Neural progenitor cell (in vitro differentiated cells): Measurements from ENCODE around the gene OR6S1. TPM values are rescaled to one million over a fixed set of nuclear protein-coding genes. Genes with fewer than 3 reads are reported as not detected.

ENCODE experiments used
- DNase-seq: peaks from one replicate; pipeline ENCODE4 v3.0.0-alpha.2; 2016; ENCODE audit warnings: low spot score
- H2AFZ ChIP-seq: fragments of 200-600 bp; sonication (generic); replicated peaks from 2 replicates; pipeline ENCODE4 v1.6.1; 2016; ENCODE audit warnings: antibody characterized with exemption
- H3F3A ChIP-seq: fragments of 200-600 bp; sonication (generic); 2 replicates; pipeline ENCODE4 v1.6.1; 2016; ENCODE audit warnings: antibody characterized with exemption, low read depth
- H3K27ac ChIP-seq: fragments of 200-600 bp; sonication (generic); 2 replicates; pipeline ENCODE4 v1.5.1; 2016; ENCODE audit warnings: mild to moderate bottlenecking
- H3K27me3 ChIP-seq: fragments of 200-600 bp; sonication (generic); 2 replicates; pipeline ENCODE4 v1.6.1; 2016; ENCODE audit warnings: mild to moderate bottlenecking, moderate library complexity
- H3K36me3 ChIP-seq: fragments of 200-600 bp; sonication (generic); 2 replicates; pipeline ENCODE4 v1.5.1; 2016
- H3K4me1 ChIP-seq: fragments of 200-600 bp; sonication (generic); 2 replicates; pipeline ENCODE4 v1.6.1; 2016; ENCODE audit warnings: mixed run types
- H3K4me2 ChIP-seq: fragments of 200-600 bp; sonication (generic); 2 replicates; pipeline ENCODE4 v1.6.1; 2016
- H3K4me3 ChIP-seq: fragments of 200-600 bp; sonication (generic); 2 replicates; pipeline ENCODE4 v1.5.1; 2016
- H3K79me2 ChIP-seq: fragments of 200-600 bp; sonication (generic); 2 replicates; pipeline ENCODE4 v1.6.1; 2016; ENCODE audit warnings: low read depth
- H3K9ac ChIP-seq: fragments of 200-600 bp; sonication (generic); 2 replicates; pipeline ENCODE4 v1.6.1; 2016
- H3K9me3 ChIP-seq: fragments of 200-600 bp; sonication (generic); 2 replicates; pipeline ENCODE4 v1.5.1; 2016; ENCODE audit warnings: low read depth
- H4K20me1 ChIP-seq: fragments of 200-600 bp; sonication (generic); 2 replicates; pipeline ENCODE4 v1.6.1; 2016; ENCODE audit warnings: low read depth
- H3K27ac Mint-ChIP-seq: 3 replicates; pipeline ENCODE4 v1.8.0; 2021; ENCODE audit warnings: mixed read lengths
- H3K27me3 Mint-ChIP-seq: 2 replicates; pipeline ENCODE4 v1.8.0; 2022; ENCODE audit warnings: low read depth, mild to moderate bottlenecking, inconsistent platforms, moderate library complexity, mixed read lengths; ENCODE audit not compliant: insufficient read depth
- H3K36me3 Mint-ChIP-seq: 3 replicates; pipeline ENCODE4 v1.8.0; 2021; ENCODE audit warnings: mixed read lengths
- H3K4me1 Mint-ChIP-seq: 3 replicates; pipeline ENCODE4 v1.8.0; 2021; ENCODE audit warnings: mixed read lengths
- H3K4me3 Mint-ChIP-seq: 3 replicates; pipeline ENCODE4 v1.8.0; 2021; ENCODE audit warnings: mild to moderate bottlenecking, moderate library complexity, mixed read lengths
- H3K9me3 Mint-ChIP-seq: 3 replicates; pipeline ENCODE4 v1.8.0; 2020; ENCODE audit warnings: mixed read lengths
- EZH2 ChIP-seq: fragments of 200-600 bp; sonication (generic); IDR thresholded peaks from 2 replicates; pipeline ENCODE4 v1.6.1; 2017; ENCODE audit warnings: antibody characterized with exemption, mild to moderate bottlenecking, moderate library complexity
- EZH2phosphoT487 ChIP-seq: fragments of 200-600 bp; sonication (generic); IDR thresholded peaks from 2 replicates; pipeline ENCODE4 v1.6.1; 2017; ENCODE audit warnings: antibody characterized with exemption
- total RNA-seq: library from RNA; depleted of rRNA; stranded (reverse); fragments of >200 nt; gene quantifications from 2 replicates; pipeline ENCODE4 v1.2.3, GENCODE V29; 2015; ENCODE audit warnings: low replicate concordance
- TF ChIP-seq, protein P1 (sequence below): fragments of 200-600 bp; sonication (generic); IDR thresholded peaks from 2 replicates; pipeline ENCODE4 v1.5.1; 2017; ENCODE audit warnings: antibody characterized with exemption, mild to moderate bottlenecking

OR6S1 gene
- total RNA-seq, 1 donor from 2014 or later: not detected

DNA sequence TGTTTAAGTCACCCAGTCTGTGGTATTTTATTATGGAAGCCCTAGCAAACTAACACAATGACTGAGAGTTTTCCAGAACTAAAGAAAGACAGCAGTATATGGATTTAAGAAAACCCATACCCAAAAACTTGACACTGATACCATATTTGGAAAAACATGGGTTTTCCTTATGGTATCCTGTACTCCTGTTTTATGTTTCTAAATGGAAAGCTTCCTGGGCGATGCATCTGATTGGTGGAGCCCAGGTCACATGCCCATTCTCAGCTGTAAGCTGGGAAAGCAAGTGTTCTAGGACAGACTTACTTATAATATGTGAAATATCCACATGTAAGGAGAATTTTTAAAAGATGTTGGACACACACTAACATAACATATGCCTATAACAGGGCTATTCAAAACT is 38.4 kb upstream of the OR6S1 start:
- Histone ChIP-seq H3K27ac (no peak overlapping the region), H4K20me1 (no peaks in the 10 kb centered on the region), H3K9me3 (no peaks in the 10 kb centered on the region), H3K27me3 (peaks cover 4% of the 10 kb centered on the region), H3K4me1 (peaks cover 8% of the 10 kb centered on the region), H3K4me3 (peak overlapping the region; percentile 77), H3K4me2 (peak overlapping the region; percentile 87), H3K9ac (no peak overlapping the region), H3K36me3 (no peaks in the 10 kb centered on the region), H2AFZ (peak overlapping the region; percentile 67), H3K79me2 (no peaks in the 10 kb centered on the region), H3F3A (peaks cover 47% of the 10 kb centered on the region)
- H3K9me3 Mint-ChIP-seq: peaks cover 7% of the 10 kb centered on the region
- peak; percentile 46 for DNase-seq
- no peaks in the 10 kb centered on the region for H3K36me3 Mint-ChIP-seq
- H3K4me3 Mint-ChIP-seq: no peak overlapping the region
- H3K4me1 Mint-ChIP-seq: peaks cover 16% of the 10 kb centered on the region
- no peak overlapping the region for H3K27ac Mint-ChIP-seq
- peaks cover 10% of the 10 kb centered on the region for H3K27me3 Mint-ChIP-seq
- TF ChIP-seq, protein P1, sequence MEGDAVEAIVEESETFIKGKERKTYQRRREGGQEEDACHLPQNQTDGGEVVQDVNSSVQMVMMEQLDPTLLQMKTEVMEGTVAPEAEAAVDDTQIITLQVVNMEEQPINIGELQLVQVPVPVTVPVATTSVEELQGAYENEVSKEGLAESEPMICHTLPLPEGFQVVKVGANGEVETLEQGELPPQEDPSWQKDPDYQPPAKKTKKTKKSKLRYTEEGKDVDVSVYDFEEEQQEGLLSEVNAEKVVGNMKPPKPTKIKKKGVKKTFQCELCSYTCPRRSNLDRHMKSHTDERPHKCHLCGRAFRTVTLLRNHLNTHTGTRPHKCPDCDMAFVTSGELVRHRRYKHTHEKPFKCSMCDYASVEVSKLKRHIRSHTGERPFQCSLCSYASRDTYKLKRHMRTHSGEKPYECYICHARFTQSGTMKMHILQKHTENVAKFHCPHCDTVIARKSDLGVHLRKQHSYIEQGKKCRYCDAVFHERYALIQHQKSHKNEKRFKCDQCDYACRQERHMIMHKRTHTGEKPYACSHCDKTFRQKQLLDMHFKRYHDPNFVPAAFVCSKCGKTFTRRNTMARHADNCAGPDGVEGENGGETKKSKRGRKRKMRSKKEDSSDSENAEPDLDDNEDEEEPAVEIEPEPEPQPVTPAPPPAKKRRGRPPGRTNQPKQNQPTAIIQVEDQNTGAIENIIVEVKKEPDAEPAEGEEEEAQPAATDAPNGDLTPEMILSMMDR: no peak
- no peak for TF ChIP-seq EZH2
- no peak for TF ChIP-seq EZH2phosphoT487

DNA sequence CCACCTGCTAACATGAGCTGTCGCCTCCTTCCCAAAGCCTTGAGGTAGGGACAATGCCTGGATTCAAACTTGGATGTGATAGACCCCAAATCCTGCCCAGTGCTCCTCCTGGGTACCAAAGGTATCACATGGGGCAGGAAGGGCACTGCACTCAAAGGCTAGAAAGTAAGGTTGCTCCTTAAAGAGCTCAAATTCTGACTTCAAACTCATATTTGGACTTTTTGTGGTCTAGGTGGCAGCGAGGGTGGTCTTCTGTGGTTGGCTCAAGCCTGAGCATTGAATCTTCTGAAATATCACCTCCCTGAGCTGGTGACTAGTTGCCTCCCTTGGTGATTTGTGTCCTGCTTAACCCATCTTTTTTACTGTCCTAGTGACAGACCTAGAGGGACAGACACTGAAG is 34.6 kb upstream of the OR6S1 start:
- Histone ChIP-seq H4K20me1 (no peaks in the 10 kb centered on the region), H3K27me3 (no peaks in the 10 kb centered on the region), H3K79me2 (no peaks in the 10 kb centered on the region), H3K9me3 (no peaks in the 10 kb centered on the region), H3K27ac (no peak overlapping the region), H3K36me3 (no peaks in the 10 kb centered on the region), H3K9ac (no peak overlapping the region), H2AFZ (no peak overlapping the region), H3F3A (peaks cover 10% of the 10 kb centered on the region), H3K4me3 (no peak overlapping the region), H3K4me2 (no peak overlapping the region), H3K4me1 (peaks cover 8% of the 10 kb centered on the region)
- Mint-ChIP-seq H3K4me3 (no peak overlapping the region), H3K4me1 (peaks cover 9% of the 10 kb centered on the region), H3K36me3 (no peaks in the 10 kb centered on the region), H3K27ac (no peak overlapping the region), H3K9me3 (no peaks in the 10 kb centered on the region), H3K27me3 (peaks cover 5% of the 10 kb centered on the region)
- DNase-seq: no peak
- TF ChIP-seq, protein P1: no peak
- TF ChIP-seq EZH2phosphoT487: no peak
- TF ChIP-seq EZH2: no peak

DNA sequence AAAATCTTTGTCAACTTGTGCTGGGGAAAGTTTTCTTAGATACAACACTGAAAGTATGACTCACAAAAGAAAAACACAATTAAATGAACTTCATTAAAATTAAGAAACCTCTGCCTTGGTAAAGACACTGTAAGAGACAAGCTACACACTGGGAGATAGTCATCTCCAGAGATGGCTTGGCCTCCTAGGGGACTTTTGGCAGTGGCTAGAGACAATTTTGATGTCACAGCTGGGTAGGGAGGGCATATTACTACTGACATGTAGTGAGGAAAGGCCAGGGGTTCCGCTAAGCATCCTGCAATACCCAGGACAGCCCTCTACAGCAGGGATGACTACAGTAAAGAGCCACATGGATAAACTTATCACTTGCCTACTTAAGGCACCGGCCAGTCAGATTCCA is 34.2 kb upstream of the OR6S1 start:
- no peaks in the 10 kb centered on the region for H3K36me3 Mint-ChIP-seq

More for the DNA sequence above, 34.2 kb upstream of the OR6S1 start:
- TF ChIP-seq EZH2: no peak
- TF ChIP-seq EZH2phosphoT487: no peak
- TF ChIP-seq, protein P1: no peak
- H4K20me1 ChIP-seq: no peaks in the 10 kb centered on the region
- H3K4me3 Mint-ChIP-seq: no peak overlapping the region
- H3K27me3 ChIP-seq: no peaks in the 10 kb centered on the region
- no peaks in the 10 kb centered on the region for H3K36me3 ChIP-seq
- no peak for DNase-seq
- peaks cover 5% of the 10 kb centered on the region for H3K4me1 ChIP-seq
- no peaks in the 10 kb centered on the region for H3K9me3 ChIP-seq
- H3K9me3 Mint-ChIP-seq: no peaks in the 10 kb centered on the region
- H3K27me3 Mint-ChIP-seq: peaks cover 3% of the 10 kb centered on the region
- no peak overlapping the region for H3K27ac Mint-ChIP-seq
- H3K79me2 ChIP-seq: no peaks in the 10 kb centered on the region
- H3K4me1 Mint-ChIP-seq: peaks cover 5% of the 10 kb centered on the region
- H3K27ac ChIP-seq: no peak overlapping the region
- no peak overlapping the region for H2AFZ ChIP-seq
- H3K4me3 ChIP-seq: no peak overlapping the region
- no peak overlapping the region for H3K9ac ChIP-seq
- no peak overlapping the region for H3K4me2 ChIP-seq
- H3F3A ChIP-seq: peaks cover 6% of the 10 kb centered on the region
